GM23248 (cell line): ENCODE results near the gene WNT3A. TPM values are rescaled to one million over a fixed set of nuclear protein-coding genes. Genes with fewer than 3 reads are reported as not detected.

Source experiments
- DNase-seq: peaks from one replicate; pipeline ENCODE4 v3.0.0-alpha.2; 2015
- H2AFZ ChIP-seq: fragments of 200-600 bp; sonication (generic); 2 replicates; pipeline ENCODE4 v1.6.1; 2016; ENCODE audit warnings: antibody characterized with exemption
- H3F3A ChIP-seq: fragments of 200-600 bp; sonication (generic); 2 replicates; pipeline ENCODE4 v1.6.1; 2016; ENCODE audit warnings: mild to moderate bottlenecking, antibody characterized with exemption, mixed run types; ENCODE audit not compliant: insufficient read depth
- H3K27ac ChIP-seq: fragments of 200-600 bp; sonication (generic); 2 replicates; pipeline ENCODE4 v1.5.1; 2016; ENCODE audit warnings: mild to moderate bottlenecking
- H3K27me3 ChIP-seq: fragments of 200-600 bp; sonication (generic); replicated peaks from 2 replicates; pipeline ENCODE4 v1.6.1; 2016; ENCODE audit warnings: mild to moderate bottlenecking; ENCODE audit not compliant: insufficient read depth
- H3K36me3 ChIP-seq: fragments of 200-600 bp; sonication (generic); 2 replicates; pipeline ENCODE4 v1.6.1; 2016; ENCODE audit warnings: low read depth, mild to moderate bottlenecking
- H3K4me1 ChIP-seq: fragments of 200-600 bp; sonication (generic); 2 replicates; pipeline ENCODE4 v1.6.1; 2016; ENCODE audit warnings: mild to moderate bottlenecking; ENCODE audit not compliant: insufficient read depth
- H3K4me2 ChIP-seq: fragments of 200-600 bp; sonication (generic); one replicate; pipeline ENCODE4 v1.6.1; 2016; ENCODE audit warnings: mild to moderate bottlenecking; ENCODE audit not compliant: unreplicated experiment
- H3K4me3 ChIP-seq: fragments of 200-600 bp; sonication (generic); 2 replicates; pipeline ENCODE4 v1.5.1; 2016; ENCODE audit warnings: mild to moderate bottlenecking
- H3K79me2 ChIP-seq: fragments of 200-600 bp; sonication (generic); 2 replicates; pipeline ENCODE4 v1.6.1; 2016; ENCODE audit warnings: mild to moderate bottlenecking; ENCODE audit not compliant: insufficient read depth
- H3K9ac ChIP-seq: fragments of 200-600 bp; sonication (generic); 2 replicates; pipeline ENCODE4 v1.6.1; 2016; ENCODE audit warnings: mild to moderate bottlenecking
- H3K9me2 ChIP-seq: fragments of 200-600 bp; sonication (generic); 2 replicates; pipeline ENCODE4 v1.6.1; 2016; ENCODE audit warnings: mixed run types, mild to moderate bottlenecking, moderate library complexity; ENCODE audit not compliant: insufficient read depth
- H3K9me3 ChIP-seq: fragments of 200-600 bp; sonication (generic); one replicate; pipeline ENCODE4 v1.6.1; 2017; ENCODE audit warnings: low read depth
- H4K20me1 ChIP-seq: fragments of 200-600 bp; sonication (generic); 2 replicates; pipeline ENCODE4 v1.6.0; 2016; ENCODE audit not compliant: insufficient read depth
- EZH2 ChIP-seq: fragments of 200-600 bp; sonication (generic); IDR thresholded peaks from 2 replicates; pipeline ENCODE4 v1.6.1; 2018; ENCODE audit warnings: antibody characterized with exemption, mild to moderate bottlenecking; ENCODE audit not compliant: insufficient read depth, poor library complexity, severe bottlenecking
- EZH2phosphoT487 ChIP-seq: fragments of 200-600 bp; sonication (generic); IDR thresholded peaks from 2 replicates; pipeline ENCODE4 v1.6.1; 2018; ENCODE audit warnings: antibody characterized with exemption, moderate library complexity, mild to moderate bottlenecking, low read depth; ENCODE audit not compliant: insufficient read depth
- WGBS, 2 experiments: methylation state at CpG; one replicate each; pipeline ENCODE4 v1.1.6; 2015 to 2017; ENCODE audit warnings: low lambda C conversion rate in 2 of 2, low coverage in 1 of 2; ENCODE audit errors: missing lambda C conversion rate in 2 of 2; 5-methylcytosine and 5-hydroxymethylcytosine counted together
- in situ Hi-C: fragments of 300-500 bp; cut with MboI; formaldehyde crosslinking; loops from 2 replicates; pipeline ENCODE4 v1.15.0; 2020
- polyA plus RNA-seq: library from polyadenylated mRNA; unstranded; fragments of >200 nt; fragmentation: Nextera tagmentation; extraction: Ambion mirVana; gene quantifications from 2 replicates; pipeline ENCODE4 v1.2.1, GENCODE V29; 2016
- total RNA-seq: library from RNA; depleted of rRNA; stranded (reverse); fragments of >200 nt; shearing (Covaris generic); gene quantifications from 2 replicates; pipeline ENCODE4 v1.2.3, GENCODE V29; 2014

WNT3A gene
- total and polyA plus RNA-seq, 2 experiments from 2014 or later: not detected

GRCh38 chr1:228011721-228012311 lies 5.0 kb downstream of the WNT3A start:
- Histone ChIP-seq H3K9me3 (no peaks in the 10 kb centered on the region), H3K27me3 (peaks cover 40% of the 10 kb centered on the region), H3K36me3 (no peaks in the 10 kb centered on the region), H3K79me2 (no peaks in the 10 kb centered on the region), H3K9me2 (no peaks in the 10 kb centered on the region), H3K4me3 (no peak overlapping the region), H3F3A (no peaks in the 10 kb centered on the region), H3K4me1 (0 out of 2 replicates have a peak, but pooled peaks cover 4% of the 10 kb centered on the region), H3K9ac (no peak overlapping the region), H2AFZ (no peak overlapping the region), H3K4me2 (no peak overlapping the region), H4K20me1 (no peaks in the 10 kb centered on the region), H3K27ac (no peak overlapping the region)
- WGBS, 2 experiments: 51 to 57% methylated on average over 16 of the region's 16 CpGs
- no peak for DNase-seq
- TF ChIP-seq EZH2phosphoT487 (no peak), EZH2 (no peak)
- in situ Hi-C loops: loop anchor here (10.0 kb wide), 1 partner anchor 63 kb away; no protein-coding TSS in a partner anchor

- DNase-seq: no peak
- H3F3A ChIP-seq: no peaks in the 10 kb centered on the region
- peaks cover 34% of the 10 kb centered on the region for H3K27me3 ChIP-seq
- 77 to 78% methylated on average over 5 of the region's 5 CpGs for WGBS, 2 experiments
- no peak overlapping the region for H3K4me3 ChIP-seq
- no peak overlapping the region for H3K4me2 ChIP-seq
- no peaks in the 10 kb centered on the region for H3K9me3 ChIP-seq
- no peak overlapping the region for H3K27ac ChIP-seq
- no peak overlapping the region for H2AFZ ChIP-seq
- H3K79me2 ChIP-seq: no peaks in the 10 kb centered on the region
- no peak overlapping the region for H3K9ac ChIP-seq
- TF ChIP-seq EZH2phosphoT487 (no peak), EZH2 (no peak)
- no peaks in the 10 kb centered on the region for H3K36me3 ChIP-seq
- H4K20me1 ChIP-seq: no peaks in the 10 kb centered on the region
- in situ Hi-C loops: loop anchor here (10.0 kb wide), 1 partner anchor 62 kb away; no protein-coding TSS in a partner anchor
- no peaks in the 10 kb centered on the region for H3K9me2 ChIP-seq
- H3K4me1 ChIP-seq: 0 out of 2 replicates have a peak, but pooled peaks cover 4% of the 10 kb centered on the region
Observed at GRCh38 chr1:228012555-228012954, 5.8 kb downstream of the WNT3A start.

GRCh38 chr1:228013131-228013934 lies 6.5 kb downstream of the WNT3A start:
- Histone ChIP-seq H3K79me2 (no peaks in the 10 kb centered on the region), H3F3A (no peaks in the 10 kb centered on the region), H2AFZ (no peak overlapping the region), H3K27ac (no peak overlapping the region), H3K4me2 (no peak overlapping the region), H3K9ac (no peak overlapping the region), H3K36me3 (no peaks in the 10 kb centered on the region), H3K9me3 (no peaks in the 10 kb centered on the region), H3K27me3 (peaks cover 26% of the 10 kb centered on the region), H3K9me2 (no peaks in the 10 kb centered on the region), H3K4me1 (0 out of 2 replicates have a peak, but pooled peaks cover 4% of the 10 kb centered on the region), H4K20me1 (no peaks in the 10 kb centered on the region), H3K4me3 (no peak overlapping the region)
- DNase-seq: no peak
- 70 to 72% methylated on average over 24 of the region's 24 CpGs for WGBS, 2 experiments
- TF ChIP-seq EZH2: no peak
- in situ Hi-C loops: loop anchor here (10.0 kb wide), 1 partner anchor 61 kb away; no protein-coding TSS in a partner anchor

- 65 to 68% methylated on average over 21 of the region's 21 CpGs for WGBS, 2 experiments
- in situ Hi-C loops: loop anchor here (10.0 kb wide), 1 partner anchor 61 kb away; no protein-coding TSS in a partner anchor
Observed at GRCh38 chr1:228013935-228014930, 7.4 kb downstream of the WNT3A start.

More at GRCh38 chr1:228013935-228014930, 7.4 kb downstream of the WNT3A start:
- Histone ChIP-seq H3K27me3 (peaks cover 17% of the 10 kb centered on the region), H3K9me2 (no peaks in the 10 kb centered on the region), H3K4me1 (0 out of 2 replicates have a peak, but pooled peaks cover 4% of the 10 kb centered on the region), H3K36me3 (no peaks in the 10 kb centered on the region), H2AFZ (0 out of 2 replicates have a peak overlapping the region, but pooled peaks have one; percentile 57), H4K20me1 (no peaks in the 10 kb centered on the region), H3K9me3 (no peaks in the 10 kb centered on the region), H3F3A (no peaks in the 10 kb centered on the region), H3K4me2 (no peak overlapping the region), H3K4me3 (no peak overlapping the region), H3K79me2 (no peaks in the 10 kb centered on the region), H3K27ac (no peak overlapping the region), H3K9ac (no peak overlapping the region)
- DNase-seq: no peak
- no peak for TF ChIP-seq EZH2
- TF ChIP-seq EZH2phosphoT487: no peak
